Measurements from ENCODE around the gene TNFRSF1A.

DNA sequence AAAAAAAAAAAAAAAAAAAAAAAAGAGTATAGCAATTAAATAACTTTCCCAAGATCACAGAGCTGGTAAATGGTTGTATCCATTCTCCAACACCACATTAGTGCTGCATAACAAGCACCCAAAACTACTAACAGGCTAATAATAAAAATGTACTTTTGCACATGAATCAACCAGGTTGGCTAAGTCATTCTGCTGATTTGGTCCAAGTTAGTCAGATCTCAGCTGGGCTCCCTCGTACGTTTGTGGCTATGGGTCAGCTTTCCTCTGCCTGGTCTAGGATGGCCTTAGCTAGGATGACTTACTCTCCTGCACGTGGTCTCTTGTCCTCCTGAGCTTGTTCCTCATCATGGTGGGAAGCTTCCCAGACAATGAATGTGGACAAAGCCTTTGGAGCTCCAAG lies 39.3 kb downstream of the TNFRSF1A start:
- TF ChIP-seq, protein P1, sequence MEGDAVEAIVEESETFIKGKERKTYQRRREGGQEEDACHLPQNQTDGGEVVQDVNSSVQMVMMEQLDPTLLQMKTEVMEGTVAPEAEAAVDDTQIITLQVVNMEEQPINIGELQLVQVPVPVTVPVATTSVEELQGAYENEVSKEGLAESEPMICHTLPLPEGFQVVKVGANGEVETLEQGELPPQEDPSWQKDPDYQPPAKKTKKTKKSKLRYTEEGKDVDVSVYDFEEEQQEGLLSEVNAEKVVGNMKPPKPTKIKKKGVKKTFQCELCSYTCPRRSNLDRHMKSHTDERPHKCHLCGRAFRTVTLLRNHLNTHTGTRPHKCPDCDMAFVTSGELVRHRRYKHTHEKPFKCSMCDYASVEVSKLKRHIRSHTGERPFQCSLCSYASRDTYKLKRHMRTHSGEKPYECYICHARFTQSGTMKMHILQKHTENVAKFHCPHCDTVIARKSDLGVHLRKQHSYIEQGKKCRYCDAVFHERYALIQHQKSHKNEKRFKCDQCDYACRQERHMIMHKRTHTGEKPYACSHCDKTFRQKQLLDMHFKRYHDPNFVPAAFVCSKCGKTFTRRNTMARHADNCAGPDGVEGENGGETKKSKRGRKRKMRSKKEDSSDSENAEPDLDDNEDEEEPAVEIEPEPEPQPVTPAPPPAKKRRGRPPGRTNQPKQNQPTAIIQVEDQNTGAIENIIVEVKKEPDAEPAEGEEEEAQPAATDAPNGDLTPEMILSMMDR (IDR thresholded peaks at IDR 0.05; ENCODE audit: low read depth, low read length, missing input control): no peak
- TF ChIP-seq YY1 (IDR thresholded peaks at IDR 0.05): no peak
- TF ChIP-seq TAF1 (conservative IDR thresholded peaks at IDR 0.05): no peak
- TF ChIP-seq EGR1 (IDR thresholded peaks at IDR 0.05; ENCODE audit: low read depth in 2 of 2): no peak
- no peak for TF ChIP-seq SP1 (IDR thresholded peaks at IDR 0.05)
- TF ChIP-seq, protein P2, sequence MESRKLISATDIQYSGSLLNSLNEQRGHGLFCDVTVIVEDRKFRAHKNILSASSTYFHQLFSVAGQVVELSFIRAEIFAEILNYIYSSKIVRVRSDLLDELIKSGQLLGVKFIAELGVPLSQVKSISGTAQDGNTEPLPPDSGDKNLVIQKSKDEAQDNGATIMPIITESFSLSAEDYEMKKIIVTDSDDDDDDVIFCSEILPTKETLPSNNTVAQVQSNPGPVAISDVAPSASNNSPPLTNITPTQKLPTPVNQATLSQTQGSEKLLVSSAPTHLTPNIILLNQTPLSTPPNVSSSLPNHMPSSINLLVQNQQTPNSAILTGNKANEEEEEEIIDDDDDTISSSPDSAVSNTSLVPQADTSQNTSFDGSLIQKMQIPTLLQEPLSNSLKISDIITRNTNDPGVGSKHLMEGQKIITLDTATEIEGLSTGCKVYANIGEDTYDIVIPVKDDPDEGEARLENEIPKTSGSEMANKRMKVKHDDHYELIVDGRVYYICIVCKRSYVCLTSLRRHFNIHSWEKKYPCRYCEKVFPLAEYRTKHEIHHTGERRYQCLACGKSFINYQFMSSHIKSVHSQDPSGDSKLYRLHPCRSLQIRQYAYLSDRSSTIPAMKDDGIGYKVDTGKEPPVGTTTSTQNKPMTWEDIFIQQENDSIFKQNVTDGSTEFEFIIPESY (IDR thresholded peaks at IDR 0.05): no peak
- TF ChIP-seq RAD21 (IDR thresholded peaks at IDR 0.05): no peak
- TF ChIP-seq, protein P3, sequence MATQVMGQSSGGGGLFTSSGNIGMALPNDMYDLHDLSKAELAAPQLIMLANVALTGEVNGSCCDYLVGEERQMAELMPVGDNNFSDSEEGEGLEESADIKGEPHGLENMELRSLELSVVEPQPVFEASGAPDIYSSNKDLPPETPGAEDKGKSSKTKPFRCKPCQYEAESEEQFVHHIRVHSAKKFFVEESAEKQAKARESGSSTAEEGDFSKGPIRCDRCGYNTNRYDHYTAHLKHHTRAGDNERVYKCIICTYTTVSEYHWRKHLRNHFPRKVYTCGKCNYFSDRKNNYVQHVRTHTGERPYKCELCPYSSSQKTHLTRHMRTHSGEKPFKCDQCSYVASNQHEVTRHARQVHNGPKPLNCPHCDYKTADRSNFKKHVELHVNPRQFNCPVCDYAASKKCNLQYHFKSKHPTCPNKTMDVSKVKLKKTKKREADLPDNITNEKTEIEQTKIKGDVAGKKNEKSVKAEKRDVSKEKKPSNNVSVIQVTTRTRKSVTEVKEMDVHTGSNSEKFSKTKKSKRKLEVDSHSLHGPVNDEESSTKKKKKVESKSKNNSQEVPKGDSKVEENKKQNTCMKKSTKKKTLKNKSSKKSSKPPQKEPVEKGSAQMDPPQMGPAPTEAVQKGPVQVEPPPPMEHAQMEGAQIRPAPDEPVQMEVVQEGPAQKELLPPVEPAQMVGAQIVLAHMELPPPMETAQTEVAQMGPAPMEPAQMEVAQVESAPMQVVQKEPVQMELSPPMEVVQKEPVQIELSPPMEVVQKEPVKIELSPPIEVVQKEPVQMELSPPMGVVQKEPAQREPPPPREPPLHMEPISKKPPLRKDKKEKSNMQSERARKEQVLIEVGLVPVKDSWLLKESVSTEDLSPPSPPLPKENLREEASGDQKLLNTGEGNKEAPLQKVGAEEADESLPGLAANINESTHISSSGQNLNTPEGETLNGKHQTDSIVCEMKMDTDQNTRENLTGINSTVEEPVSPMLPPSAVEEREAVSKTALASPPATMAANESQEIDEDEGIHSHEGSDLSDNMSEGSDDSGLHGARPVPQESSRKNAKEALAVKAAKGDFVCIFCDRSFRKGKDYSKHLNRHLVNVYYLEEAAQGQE (IDR thresholded peaks at IDR 0.05): no peak

All from liver (tissue), 3 donors.